ENCODE results near the gene TMC5. TPM values are rescaled to one million over a fixed set of nuclear protein-coding genes. Genes with fewer than 3 reads are reported as not detected.

The TMC5 gene
- total and polyA plus RNA-seq, 2 of the 13 experiments (the other 11 are each of a cell fraction or from before 2014, with no cell fraction given): 0.09 to 0.41 TPM

DNA sequence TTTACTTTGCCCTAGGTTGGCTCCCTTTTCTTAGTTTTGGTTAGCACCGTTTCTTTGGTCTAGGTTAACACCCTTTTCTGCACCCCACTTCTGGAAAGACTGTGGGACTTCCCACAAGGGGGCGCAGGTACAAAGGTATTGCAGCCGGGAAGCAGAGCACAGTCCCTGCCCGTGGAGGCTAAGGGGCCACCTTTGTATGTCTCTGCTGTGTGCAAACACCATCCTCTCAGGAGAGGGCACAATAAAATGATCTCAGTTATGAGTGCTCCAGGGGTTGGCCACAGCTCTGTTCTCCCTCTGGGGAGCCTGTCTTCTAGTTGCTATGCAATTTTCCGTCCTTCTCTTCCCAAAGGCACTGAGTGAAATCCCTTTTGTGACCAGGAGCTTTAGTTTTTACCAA lies 28.4 kb upstream of the TMC5 start (continued):
- TF ChIP-seq ZNF446 (CRISPR knock-in tag; IDR thresholded peaks at IDR 0.05): no peak
- TF ChIP-seq ZNF20 (CRISPR knock-in tag; IDR thresholded peaks at IDR 0.05): no peak
- no peak for TF ChIP-seq ZSCAN21 (CRISPR knock-in tag; IDR thresholded peaks at IDR 0.05; ENCODE audit: borderline replicate concordance)
- TF ChIP-seq ZNF383 (CRISPR knock-in tag; IDR thresholded peaks at IDR 0.05; ENCODE audit: borderline replicate concordance): no peak
- TF ChIP-seq ZBTB43 (CRISPR knock-in tag; conservative IDR thresholded peaks at IDR 0.05): no peak
- no peak for TF ChIP-seq NCOR1 (IDR thresholded peaks at IDR 0.05; ENCODE audit: borderline replicate concordance, low read length)
- no peak for TF ChIP-seq NFYC (CRISPR knock-in tag; IDR thresholded peaks at IDR 0.05)
- TF ChIP-seq, protein P1, sequence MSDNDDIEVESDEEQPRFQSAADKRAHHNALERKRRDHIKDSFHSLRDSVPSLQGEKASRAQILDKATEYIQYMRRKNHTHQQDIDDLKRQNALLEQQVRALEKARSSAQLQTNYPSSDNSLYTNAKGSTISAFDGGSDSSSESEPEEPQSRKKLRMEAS (IDR thresholded peaks at IDR 0.05): no peak
- TF ChIP-seq ZNF546 (CRISPR knock-in tag; conservative IDR thresholded peaks at IDR 0.05): peak; percentile 40; the same call in 1 of the 2 replicates
- TF ChIP-seq, protein P2, sequence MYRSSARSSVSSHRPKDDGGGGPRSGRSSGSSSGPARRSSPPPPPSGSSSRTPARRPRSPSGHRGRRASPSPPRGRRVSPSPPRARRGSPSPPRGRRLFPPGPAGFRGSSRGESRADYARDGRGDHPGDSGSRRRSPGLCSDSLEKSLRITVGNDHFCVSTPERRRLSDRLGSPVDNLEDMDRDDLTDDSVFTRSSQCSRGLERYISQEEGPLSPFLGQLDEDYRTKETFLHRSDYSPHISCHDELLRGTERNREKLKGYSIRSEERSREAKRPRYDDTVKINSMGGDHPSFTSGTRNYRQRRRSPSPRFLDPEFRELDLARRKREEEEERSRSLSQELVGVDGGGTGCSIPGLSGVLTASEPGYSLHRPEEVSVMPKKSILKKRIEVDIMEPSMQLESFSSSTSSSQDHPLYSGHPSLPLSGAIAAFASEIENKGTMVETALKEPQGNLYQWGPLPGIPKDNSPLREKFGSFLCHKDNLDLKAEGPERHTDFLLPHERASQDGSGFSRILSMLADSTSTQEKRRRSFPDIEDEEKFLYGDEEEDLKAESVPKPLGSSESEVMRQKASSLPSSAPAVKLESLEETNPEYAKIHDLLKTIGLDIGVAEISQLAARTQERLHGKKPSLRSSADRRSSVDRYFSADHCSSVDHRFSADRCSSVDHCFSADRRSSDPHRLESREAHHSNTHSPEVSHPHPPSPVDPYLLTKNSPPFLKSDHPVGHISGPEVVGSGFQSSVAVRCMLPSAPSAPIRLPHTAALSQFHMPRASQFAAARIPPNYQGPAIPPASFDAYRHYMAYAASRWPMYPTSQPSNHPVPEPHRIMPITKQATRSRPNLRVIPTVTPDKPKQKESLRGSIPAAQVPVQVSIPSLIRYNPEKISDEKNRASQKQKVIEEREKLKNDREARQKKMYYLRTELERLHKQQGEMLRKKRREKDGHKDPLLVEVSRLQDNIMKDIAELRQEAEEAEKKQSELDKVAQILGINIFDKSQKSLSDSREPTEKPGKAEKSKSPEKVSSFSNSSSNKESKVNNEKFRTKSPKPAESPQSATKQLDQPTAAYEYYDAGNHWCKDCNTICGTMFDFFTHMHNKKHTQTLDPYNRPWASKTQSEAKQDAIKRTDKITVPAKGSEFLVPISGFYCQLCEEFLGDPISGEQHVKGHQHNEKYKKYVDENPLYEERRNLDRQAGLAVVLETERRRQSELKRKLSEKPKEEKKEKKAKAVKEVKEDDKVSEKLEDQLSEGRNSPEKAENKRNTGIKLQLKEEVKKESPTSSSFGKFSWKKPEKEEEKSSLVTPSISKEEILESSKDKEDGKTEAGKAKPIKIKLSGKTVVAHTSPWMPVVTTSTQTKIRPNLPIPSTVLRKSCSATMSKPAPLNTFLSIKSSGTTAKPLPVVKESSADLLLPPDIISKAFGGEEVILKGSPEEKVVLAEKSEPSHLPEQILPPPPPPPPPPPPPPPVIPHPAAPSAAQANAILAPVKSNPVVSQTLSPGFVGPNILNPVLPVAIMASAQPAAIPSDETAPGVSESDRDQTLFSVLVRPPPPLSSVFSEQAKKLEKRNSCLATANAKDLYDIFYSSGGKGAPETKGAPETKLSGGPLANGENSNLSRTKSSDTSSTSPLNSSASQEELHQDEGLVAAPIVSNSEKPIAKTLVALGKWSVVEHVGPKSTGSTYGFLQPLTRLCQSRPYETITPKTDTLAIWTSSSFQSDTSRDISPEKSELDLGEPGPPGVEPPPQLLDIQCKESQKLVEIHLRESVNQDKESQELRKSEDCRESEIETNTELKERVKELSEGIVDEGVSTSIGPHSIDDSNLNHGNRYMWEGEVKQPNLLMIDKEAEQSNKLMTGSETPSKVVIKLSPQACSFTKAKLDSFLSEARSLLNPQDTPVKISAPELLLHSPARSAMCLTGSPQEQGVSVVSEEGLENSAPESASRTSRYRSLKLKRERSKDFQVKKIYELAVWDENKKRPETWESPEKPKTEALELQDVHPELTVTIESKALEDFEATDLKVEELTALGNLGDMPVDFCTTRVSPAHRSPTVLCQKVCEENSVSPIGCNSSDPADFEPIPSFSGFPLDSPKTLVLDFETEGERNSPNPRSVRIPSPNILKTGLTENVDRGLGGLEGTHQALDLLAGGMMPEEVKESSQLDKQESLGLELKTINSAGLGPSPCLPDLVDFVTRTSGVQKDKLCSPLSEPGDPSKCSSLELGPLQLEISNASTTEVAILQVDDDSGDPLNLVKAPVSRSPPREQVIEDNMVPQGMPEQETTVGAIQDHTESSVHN (CRISPR knock-in tag; IDR thresholded peaks at IDR 0.05): no peak
- no peak for TF ChIP-seq GLMP (CRISPR knock-in tag; IDR thresholded peaks at IDR 0.05; ENCODE audit: borderline replicate concordance)
- TF ChIP-seq, protein P3, sequence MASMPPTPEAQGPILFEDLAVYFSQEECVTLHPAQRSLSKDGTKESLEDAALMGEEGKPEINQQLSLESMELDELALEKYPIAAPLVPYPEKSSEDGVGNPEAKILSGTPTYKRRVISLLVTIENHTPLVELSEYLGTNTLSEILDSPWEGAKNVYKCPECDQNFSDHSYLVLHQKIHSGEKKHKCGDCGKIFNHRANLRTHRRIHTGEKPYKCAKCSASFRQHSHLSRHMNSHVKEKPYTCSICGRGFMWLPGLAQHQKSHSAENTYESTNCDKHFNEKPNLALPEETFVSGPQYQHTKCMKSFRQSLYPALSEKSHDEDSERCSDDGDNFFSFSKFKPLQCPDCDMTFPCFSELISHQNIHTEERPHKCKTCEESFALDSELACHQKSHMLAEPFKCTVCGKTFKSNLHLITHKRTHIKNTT (CRISPR knock-in tag; IDR thresholded peaks at IDR 0.05): no peak
- no peak for TF ChIP-seq FIP1L1 (IDR thresholded peaks at IDR 0.05; ENCODE audit: borderline replicate concordance, insufficient read depth, low read depth, low read length)
- no peak for TF ChIP-seq MAZ (IDR thresholded peaks at IDR 0.05; ENCODE audit: borderline replicate concordance, low read depth, low read length)
- peak; percentile 31; the same call in 1 of the 2 replicates for TF ChIP-seq MAZ (CRISPR knock-in tag; IDR thresholded peaks at IDR 0.05; ENCODE audit: low read depth)
- no peak for TF ChIP-seq ZNF720 (CRISPR knock-in tag; IDR thresholded peaks at IDR 0.05)
- no peak for TF ChIP-seq KDM5A (IDR thresholded peaks at IDR 0.05; ENCODE audit: borderline replicate concordance, low read length)
- no peak for TF ChIP-seq JARID2 (CRISPR knock-in tag; IDR thresholded peaks at IDR 0.05; ENCODE audit: insufficient replicate concordance)
- no peak for TF ChIP-seq ZNF510 (CRISPR knock-in tag; IDR thresholded peaks at IDR 0.05; ENCODE audit: low read depth)
